Activated CD8-positive, alpha-beta memory T cell treated with anti-CD3 and anti-CD28 coated beads for 48 hours (primary cell): ENCODE measurements around the gene NEAT1.

Experiments
- DNase-seq, 3 experiments: peaks; one replicate each; pipeline ENCODE4 v3.0.0-alpha.2; 2020; ENCODE audit warnings: low read depth in 2 of 3, low spot score in 2 of 3

Gene NEAT1

GRCh38 chr11:65422633-65423515 lies at the start of gene NEAT1:
NEAT1 (plus strand) TSS chr11:65422798.
- peak; percentile 90 to 99 (median 99) for DNase-seq

- no peak for DNase-seq
These were observed 48.6 kb upstream of the NEAT1 start for GRCh38 chr11:65373839-65374580.

- no peak for DNase-seq
These were observed 47.6 kb upstream of the NEAT1 start for GRCh38 chr11:65375012-65375411.

- no peak for DNase-seq
These were observed 46.4 kb upstream of the NEAT1 start for GRCh38 chr11:65376138-65376713.

GRCh38 chr11:65377036-65377435 lies 45.6 kb upstream of the NEAT1 start:
- no peak for DNase-seq

GRCh38 chr11:65377777-65378176 lies 44.8 kb upstream of the NEAT1 start:
- DNase-seq: no peak

GRCh38 chr11:65378208-65378927 lies 44.2 kb upstream of the NEAT1 start:
- no peak for DNase-seq

- no peak for DNase-seq
These were observed 43.5 kb upstream of the NEAT1 start for GRCh38 chr11:65378928-65379638.

- DNase-seq: no peak
These were observed 42.7 kb upstream of the NEAT1 start for GRCh38 chr11:65379698-65380459.

- no peak for DNase-seq
These were observed 42.0 kb upstream of the NEAT1 start for GRCh38 chr11:65380460-65381119.

GRCh38 chr11:65381716-65382032 lies 40.9 kb upstream of the NEAT1 start:
- DNase-seq: peak in 1 of 3 experiments; percentile 19

- peak; percentile 76 to 85 (median 83) for DNase-seq
These were observed 40.4 kb upstream of the NEAT1 start, which contains the start of gene SLC25A45 for GRCh38 chr11:65382033-65382803. SLC25A45 (minus strand) TSS chr11:65382646; CDS start chr11:65381951, 695 bp downstream.

GRCh38 chr11:65382804-65383368 lies 39.7 kb upstream of the NEAT1 start:
- no peak for DNase-seq

GRCh38 chr11:65383778-65384177 lies 38.8 kb upstream of the NEAT1 start:
- DNase-seq: no peak

GRCh38 chr11:65384301-65384889 lies 38.2 kb upstream of the NEAT1 start:
- DNase-seq: no peak

- DNase-seq: peak; percentile 65 to 77 (median 70)
These were observed 36.1 kb upstream of the NEAT1 start, which contains the start of gene FRMD8 for GRCh38 chr11:65386307-65387140. FRMD8 (plus strand) TSS chr11:65386637; CDS start chr11:65387037, 400 bp downstream.

GRCh38 chr11:65388731-65389130 lies 33.9 kb upstream of the NEAT1 start:
- DNase-seq: no peak
